ENCODE results near the gene RACK1.

DNA sequence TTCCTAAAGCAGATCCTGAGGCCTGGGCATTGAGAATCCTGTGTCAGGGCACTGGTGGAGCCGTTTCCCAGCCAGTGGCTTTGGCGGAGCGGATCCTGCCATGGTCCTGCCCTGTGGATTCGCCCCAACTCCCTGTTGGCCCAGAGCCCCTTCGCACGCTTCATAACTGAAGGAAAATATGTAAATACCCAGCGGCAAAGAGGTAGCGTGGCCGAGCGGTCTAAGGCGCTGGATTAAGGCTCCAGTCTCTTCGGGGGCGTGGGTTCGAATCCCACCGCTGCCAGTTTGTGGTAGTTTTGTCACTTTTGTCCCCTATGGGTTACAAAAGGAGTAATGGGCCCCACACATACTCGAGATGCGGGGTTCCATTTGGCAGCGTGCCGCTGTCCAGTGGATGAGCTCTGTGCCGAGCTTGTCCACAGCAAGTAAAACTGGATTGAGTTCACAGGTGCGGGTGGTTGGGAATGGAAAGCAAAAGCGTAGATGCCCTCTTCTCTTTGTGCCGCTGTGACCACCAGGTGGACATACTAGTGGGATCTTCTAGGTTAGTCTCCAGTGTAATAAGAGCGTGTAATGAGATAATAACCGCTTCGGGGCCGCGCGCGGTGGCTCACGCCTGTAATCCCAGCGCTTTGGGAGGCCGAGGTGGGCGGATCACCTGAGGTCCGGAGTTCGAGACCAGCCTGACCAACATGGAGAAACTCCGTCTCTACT is 56.0 kb downstream of the RACK1 start:
- TF ChIP-seq, protein P1, sequence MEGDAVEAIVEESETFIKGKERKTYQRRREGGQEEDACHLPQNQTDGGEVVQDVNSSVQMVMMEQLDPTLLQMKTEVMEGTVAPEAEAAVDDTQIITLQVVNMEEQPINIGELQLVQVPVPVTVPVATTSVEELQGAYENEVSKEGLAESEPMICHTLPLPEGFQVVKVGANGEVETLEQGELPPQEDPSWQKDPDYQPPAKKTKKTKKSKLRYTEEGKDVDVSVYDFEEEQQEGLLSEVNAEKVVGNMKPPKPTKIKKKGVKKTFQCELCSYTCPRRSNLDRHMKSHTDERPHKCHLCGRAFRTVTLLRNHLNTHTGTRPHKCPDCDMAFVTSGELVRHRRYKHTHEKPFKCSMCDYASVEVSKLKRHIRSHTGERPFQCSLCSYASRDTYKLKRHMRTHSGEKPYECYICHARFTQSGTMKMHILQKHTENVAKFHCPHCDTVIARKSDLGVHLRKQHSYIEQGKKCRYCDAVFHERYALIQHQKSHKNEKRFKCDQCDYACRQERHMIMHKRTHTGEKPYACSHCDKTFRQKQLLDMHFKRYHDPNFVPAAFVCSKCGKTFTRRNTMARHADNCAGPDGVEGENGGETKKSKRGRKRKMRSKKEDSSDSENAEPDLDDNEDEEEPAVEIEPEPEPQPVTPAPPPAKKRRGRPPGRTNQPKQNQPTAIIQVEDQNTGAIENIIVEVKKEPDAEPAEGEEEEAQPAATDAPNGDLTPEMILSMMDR (conservative IDR thresholded peaks at IDR 0.05; ENCODE audit: low read length): 0 out of 2 replicates have a peak, but pooled peaks have one; percentile 14
- TF ChIP-seq EZH2phosphoT487 (IDR thresholded peaks at IDR 0.05; ENCODE audit: borderline replicate concordance, low read depth, low read length): no peak
